Testis (tissue), 2 donors: ENCODE data around the gene BOLA3.

Source experiments
- CTCF ChIP-seq, 3 experiments: fragments of 450-650 bp in 2 of 3; fragments of 200-600 bp in 1 of 3; sonication (generic) in 1 of 3; IDR thresholded peaks; one replicate each; pipeline ENCODE4 v1.5.1; 2016 to 2019; ENCODE audit warnings: antibody characterized with exemption in 3 of 3, mild to moderate bottlenecking in 2 of 3, moderate library complexity in 1 of 3
- POLR2A ChIP-seq: fragments of 450-650 bp; IDR thresholded peaks from one replicate; pipeline ENCODE4 v1.6.1; 2017; ENCODE audit warnings: antibody characterized with exemption, mild to moderate bottlenecking, moderate library complexity

- TF ChIP-seq CTCF (IDR thresholded peaks at IDR 0.05) (no peak), POLR2A (no peak)
Measured at GRCh38 chr2:74110537-74110936, 37.2 kb downstream of the BOLA3 start.
